Heart left ventricle (tissue), 13 donors: ENCODE measurements around the gene KICS2.

Experiments used
- CTCF ChIP-seq, 12 donors: fragments of 200-600 bp; sonication (generic) in 4 of 12; IDR thresholded peaks; one replicate each; pipeline versions ENCODE4 v1.5.0 to v1.8.0; 2018 to 2022; ENCODE audit warnings: antibody characterized with exemption in 12 of 12, mild to moderate bottlenecking in 5 of 12
- POLR2A ChIP-seq, 2 donors: fragments of 450-650 bp; IDR thresholded peaks; one replicate each; pipeline ENCODE4 v1.6.1; 2017; ENCODE audit warnings: antibody characterized with exemption in 2 of 2, mild to moderate bottlenecking in 2 of 2, moderate library complexity in 2 of 2
- donor health status: ischemic (EF 13 %, LVEDD 7.1; RV severe dilation, severe dysfunction).
- donor health status: DM: no; HTN: yes; CAD: no.
- donor health status: DM: no; HTN: no; CAD: no.
- donor health status: ischemic (EF 25% LVEDD 6.9; RV normal size, moderate dysfunction).
- donor health status: ischemic (EF 25% LVEDD 5.7; RV mildly dilated, moderate dysfunction).
- donor health status: ischemic (EF 35%, LVEDD 5.7; RV mildly dilated, moderate dysfunction).
- donor health status: nonischemic (EF 11% LVEDD 7.7; RV severe dilation, severe dysfunction).
- donor health status: DM: yes; HTN: yes; CAD: no.
- donor health status: PGD.
- donor health status: ischemic (EF 29% LVEDD 5.4; RV normal size, mild dysfunction).
- donor health status: nonischemic (EF 23%, LVEDD 6.1; RV moderate dilation, normal function).

- TF ChIP-seq CTCF (IDR thresholded peaks at IDR 0.05) (no peak), POLR2A (IDR thresholded peaks at IDR 0.05) (no peak)
Measured at GRCh38 chr12:64253356-64253755, 31.3 kb upstream of the KICS2 start.
